ENCODE results near the gene KCTD1. TPM values are rescaled to one million over a fixed set of nuclear protein-coding genes. Genes with fewer than 3 reads are reported as not detected.

Gene KCTD1
- total RNA-seq, 1 donor from 2014 or later, result 5.5 TPM

DNA sequence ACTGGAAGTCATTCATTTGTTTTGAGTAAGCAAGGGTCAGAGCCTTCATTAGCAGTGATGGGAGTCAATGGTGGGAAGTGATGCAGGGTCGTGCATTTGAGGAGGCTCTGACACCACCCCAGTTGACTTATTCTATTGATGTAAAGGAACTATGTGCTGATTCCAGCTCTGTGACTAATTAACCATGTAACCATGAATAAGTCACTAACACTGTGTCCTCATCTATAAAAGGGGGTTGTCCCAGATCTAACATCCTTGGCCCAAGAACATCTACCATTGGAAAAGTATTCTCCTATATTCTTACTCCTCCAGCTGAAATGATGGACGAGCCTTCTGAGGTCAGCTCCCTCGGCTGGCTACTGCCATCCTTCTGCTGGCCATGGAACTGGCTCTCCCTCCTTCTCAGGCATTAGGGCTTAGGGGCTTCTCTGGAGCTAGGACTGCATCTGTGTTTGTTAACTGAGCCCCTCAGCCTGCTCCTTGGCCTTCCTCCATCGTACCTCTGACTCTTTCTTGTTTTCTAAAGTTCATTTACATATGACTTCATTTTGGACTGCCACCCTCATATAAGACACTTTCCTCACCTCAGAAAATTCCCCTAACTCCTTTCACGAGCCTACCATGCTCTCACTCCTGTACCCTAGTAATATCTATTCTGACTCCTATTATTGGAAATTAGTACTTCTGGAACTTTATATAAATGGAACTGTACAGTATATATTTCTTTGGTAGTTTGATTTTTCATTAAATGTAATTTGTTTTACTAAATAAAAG is 115.5 kb downstream of the KCTD1 start:
- intact Hi-C loops (cut with micrococcal nuclease), result no loop called here

DNA sequence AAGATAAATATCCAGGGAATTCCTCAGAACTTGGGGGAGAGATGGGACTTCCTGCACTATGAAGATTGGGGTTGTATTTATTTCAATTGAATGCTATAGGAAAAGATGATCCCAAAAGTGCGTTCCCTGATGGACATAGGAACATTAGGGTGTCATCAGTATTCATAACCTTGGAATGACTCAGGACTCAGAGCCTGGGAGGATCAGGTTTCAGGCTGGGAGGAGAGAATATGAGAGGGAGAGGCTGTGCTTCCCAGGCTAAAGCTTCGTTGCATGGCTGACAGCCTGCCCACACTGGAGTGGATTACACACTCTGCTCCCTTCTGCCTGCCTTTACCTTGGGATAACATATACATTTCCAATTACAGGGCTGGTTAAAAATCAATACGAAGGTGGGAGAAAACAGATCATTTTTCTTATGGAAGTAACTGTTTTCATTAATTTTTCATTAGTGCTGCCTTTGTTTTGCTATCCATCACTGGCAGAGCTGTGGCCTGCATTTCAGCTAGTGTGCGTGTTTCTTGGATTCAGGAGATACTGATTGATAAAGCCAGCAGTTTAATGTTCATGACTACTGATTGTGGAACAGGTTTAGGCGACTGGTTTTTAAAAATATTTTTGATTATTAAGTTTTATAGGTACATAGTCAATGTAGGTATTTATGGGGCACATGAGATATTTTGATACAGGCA is 118.7 kb downstream of the KCTD1 start:
- intact Hi-C loops (cut with micrococcal nuclease), result no loop called here

DNA sequence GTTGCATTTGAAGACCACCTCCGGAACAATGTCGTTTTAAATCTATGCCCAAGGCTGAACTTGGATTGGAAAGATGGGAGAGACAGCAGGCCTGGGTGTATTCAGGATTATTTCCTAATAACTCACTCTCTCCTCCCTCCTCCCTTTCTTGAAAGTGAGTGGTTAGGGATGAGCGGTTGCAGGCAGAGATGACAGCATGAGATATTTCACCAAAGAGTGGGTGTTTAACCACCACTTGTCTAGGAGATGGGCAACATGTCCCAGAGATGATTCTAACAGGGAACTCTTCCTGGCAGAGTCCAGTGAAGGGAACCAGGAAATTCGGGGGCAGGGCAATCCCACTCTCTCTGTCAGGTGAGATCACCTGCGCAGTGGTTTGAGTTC is 123.2 kb downstream of the KCTD1 start:
- intact Hi-C loops (cut with micrococcal nuclease), result no loop called here

DNA sequence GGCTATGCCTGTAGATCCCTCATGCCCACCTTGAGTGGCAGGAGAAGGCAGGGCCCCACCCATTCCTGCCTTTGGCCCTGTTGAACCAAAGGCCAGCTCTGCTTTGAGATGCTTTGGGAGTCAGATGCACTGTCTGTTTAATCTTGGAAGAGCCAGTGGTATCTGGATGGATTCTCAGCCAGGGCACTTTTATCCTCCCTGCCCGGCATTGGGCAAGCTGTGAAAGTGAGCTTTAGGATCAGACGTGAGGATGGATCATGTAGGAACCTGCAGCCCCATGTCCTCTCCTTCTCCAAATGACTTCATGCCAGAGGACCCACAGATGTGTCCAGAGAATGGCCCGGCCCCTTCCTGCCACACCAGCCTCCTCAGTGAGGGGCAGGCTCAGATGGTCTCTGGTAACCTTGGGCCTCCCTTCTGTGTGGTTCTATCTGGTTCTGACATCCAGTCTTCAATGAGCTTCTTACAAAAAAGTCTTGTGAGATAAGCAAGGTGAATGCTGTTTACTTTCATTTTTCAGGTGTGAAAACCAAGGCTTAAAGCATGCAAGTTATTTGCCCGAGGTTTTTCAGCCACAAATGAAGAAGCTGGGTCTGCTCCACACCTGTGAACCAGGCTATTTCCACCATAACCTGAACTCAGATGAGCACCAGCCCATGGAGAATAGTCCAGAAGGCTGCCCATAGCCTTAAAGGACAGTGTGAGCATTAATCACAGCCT is 123.8 kb downstream of the KCTD1 start:
- intact Hi-C loops (cut with micrococcal nuclease), result no loop called here

DNA sequence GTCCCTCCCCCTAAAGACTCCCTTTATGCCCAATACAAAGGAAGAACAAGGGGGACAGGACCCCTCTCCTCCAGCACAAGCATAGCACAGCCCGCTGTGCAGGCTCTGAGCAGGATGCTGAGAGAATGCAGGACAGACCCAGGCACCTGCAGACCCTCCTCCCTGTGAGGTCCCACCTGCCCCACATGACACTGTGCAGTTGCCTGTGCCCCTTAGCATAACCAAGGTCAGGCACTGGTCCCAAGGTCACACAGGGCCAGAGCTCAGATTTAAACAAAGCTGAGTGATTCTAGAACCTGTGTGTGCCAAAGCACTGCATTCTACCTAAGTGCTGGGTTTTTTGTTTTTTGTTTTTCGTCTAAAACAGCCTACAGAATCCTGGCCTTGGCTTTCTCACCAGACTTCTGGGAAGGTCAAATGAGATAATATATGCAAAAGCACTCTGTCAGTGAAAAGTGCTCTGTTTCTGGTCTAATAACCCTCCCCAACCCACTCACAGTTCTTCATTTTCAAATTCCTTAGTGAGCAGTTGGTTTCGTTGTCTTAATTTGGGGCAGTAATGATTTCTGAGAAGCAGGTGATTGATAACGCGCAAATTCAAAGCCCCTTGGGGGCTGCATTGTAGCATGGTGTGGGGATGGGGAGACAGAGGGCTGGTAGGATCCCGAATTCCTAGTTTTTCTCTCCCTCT is 125.7 kb downstream of the KCTD1 start:
- intact Hi-C loops (cut with micrococcal nuclease), result no loop called here

DNA sequence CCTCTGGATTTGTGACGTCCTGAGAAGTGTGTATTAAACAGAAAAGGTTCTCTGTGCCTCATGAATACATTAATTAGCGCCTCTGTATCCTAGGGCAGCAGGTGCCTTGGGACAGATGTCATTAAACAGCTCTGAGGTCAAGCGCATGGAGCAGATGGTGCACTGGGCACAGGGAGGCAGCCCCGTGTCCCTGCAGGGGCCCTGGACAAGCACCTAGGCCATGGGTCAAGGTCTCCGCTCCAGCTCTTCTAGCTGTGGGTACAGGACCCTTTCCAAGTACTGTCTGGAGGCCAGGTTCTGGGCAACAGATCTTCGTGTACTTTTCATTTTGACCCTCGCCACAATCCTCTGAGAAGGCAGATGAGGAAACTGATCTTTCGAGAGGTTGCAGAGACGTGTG is 126.4 kb downstream of the KCTD1 start:
- intact Hi-C loops (cut with micrococcal nuclease), result no loop called here

DNA sequence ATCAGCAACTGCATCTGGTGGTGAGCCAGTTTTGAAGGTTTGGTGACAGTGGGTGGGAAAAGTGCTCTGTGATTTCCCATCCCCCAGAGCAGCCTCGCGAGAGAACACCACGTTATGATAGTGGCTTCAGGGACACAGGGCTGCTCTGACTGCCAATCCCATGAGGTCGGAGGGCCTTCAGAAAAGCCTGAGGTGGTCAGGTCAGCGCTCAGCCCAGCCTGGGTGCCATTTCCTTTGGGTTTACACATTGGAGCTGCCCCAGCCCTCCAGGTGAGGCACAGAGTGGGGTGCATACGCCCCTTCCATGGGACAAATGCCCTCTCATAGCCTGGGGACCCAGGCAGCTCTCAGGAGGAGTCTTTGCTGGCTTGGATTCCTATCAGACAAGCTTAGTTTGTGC is 126.8 kb downstream of the KCTD1 start:
- intact Hi-C loops (cut with micrococcal nuclease), result no loop called here

DNA sequence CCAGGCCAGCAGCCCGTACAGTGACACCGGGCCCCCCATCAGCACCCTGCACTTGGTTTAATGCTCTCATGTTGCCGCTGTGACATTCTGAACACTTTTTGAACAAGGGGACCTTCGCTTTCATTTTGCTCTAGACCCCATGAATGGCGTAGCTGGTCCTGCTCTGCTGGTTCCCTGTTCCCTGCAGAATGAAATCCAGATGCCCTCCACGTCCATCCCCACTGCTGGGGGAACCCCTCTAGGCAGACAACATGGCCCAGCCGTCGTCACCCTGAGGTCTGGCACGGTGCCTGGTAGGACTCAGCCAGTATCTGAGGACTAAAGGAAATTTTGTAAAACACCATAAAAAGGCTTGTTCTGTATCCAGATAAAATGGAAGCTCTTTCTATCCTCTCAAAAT is 128.6 kb downstream of the KCTD1 start:
- intact Hi-C loops (cut with micrococcal nuclease), result no loop called here

DNA sequence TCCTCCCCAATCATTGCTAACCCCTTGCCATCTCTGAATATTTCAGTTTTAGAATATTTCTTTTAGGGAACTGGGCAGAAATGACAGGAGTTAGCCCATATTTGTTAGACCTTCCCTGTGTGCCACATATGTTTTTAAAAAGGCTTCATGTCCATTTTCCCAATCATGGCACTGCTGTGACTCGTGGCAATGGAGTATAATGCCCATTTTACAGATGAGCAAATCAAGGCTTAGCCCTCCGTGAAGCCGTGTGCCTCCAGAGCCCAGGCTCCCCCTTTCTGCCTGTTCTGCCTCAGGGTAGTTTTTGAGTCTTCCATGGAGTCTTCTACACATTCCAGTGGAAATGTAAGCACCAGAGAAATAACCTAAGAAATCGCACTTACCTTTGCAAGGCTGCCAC is 130.1 kb downstream of the KCTD1 start:
- intact Hi-C loops (cut with micrococcal nuclease), result no loop called here

DNA sequence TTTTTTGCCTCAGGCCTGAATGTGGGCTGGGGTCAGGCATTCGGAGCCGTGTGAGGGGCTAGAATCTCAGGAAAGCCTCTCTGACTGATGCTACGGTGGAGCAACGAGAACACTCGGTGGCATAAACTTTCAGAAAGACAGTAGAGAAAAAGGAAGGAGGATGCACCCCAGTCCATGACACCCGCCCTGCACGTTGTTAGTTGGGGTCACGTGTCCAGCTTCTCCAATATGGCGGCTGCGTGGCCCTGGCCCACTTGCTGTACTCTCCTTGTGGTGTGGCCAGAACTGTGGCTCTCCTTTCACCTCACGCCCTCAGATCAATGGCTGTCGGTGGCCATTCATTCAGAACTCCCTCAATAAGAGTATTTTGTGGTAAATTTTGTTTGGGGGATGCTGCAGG is 131.2 kb downstream of the KCTD1 start:
- intact Hi-C loops (cut with micrococcal nuclease), result no loop called here

DNA sequence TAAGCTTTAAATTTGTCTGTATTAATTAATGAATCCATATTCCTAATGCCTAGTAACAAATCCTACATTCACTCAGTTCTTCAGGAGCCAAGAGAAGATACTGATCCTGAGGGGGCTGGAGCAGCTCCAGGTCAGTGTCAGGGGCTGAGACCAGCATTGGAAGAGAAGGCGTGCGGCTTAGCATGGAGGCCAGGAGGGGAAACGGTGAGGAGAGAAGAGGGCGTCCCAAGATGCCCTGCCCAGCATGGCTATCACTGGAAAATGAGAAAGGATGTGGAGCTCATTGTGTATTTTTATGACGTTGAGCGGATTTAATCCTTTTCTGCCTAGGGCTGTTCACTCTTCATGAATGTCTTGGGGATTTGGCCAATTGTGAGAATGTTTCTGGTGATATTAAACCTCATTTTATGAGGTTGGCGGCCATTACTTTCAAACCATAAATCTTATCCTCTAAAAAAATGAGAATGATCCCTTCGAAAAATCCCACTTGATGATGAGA is 131.7 kb downstream of the KCTD1 start:
- intact Hi-C loops (cut with micrococcal nuclease), result no loop called here

DNA sequence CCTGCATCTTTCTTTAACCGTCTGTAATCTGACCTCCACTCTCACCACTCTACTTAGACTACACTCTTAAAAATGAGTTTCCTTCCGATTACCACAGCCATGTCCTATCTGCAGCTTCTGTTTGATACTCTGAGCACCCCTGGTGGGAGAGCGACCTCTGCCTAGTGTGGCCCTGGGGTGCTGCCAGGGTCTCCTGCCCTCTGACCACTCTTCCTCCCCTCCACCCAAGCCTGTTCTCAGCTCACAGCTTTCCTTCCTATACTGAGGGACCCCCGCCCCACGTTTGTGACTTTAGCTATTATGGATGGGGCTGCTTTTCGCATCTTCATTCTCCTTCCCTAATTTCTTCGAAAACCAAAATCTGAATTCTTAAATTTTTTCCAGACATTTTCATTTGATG is 132.7 kb downstream of the KCTD1 start:
- intact Hi-C loops (cut with micrococcal nuclease), result no loop called here

DNA sequence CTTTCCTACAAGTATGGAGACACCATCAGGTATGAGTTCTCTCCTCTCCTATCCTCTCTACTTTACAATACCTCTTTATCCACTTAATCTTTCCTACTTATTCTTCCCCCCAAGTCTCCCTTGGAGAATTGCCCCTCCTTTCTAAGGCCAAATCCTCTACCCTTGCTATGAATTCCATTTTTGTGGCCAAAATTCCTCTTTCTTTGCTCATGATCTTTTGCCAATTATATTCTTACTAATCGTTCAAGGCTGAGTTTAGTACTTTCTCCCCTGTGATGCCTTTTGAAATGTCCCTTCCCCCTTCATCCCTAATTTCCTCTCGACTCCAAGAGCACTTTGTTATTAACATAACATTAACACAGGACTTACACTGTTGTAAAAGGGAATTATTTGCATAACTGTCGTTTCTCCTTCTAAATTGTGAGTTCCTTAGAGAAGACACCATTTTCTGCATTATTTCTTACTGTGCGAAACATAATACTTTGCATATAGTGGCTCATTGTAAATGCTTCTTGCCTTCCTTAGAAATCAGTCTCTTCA is 133.4 kb downstream of the KCTD1 start:
- intact Hi-C loops (cut with micrococcal nuclease), result no loop called here

DNA sequence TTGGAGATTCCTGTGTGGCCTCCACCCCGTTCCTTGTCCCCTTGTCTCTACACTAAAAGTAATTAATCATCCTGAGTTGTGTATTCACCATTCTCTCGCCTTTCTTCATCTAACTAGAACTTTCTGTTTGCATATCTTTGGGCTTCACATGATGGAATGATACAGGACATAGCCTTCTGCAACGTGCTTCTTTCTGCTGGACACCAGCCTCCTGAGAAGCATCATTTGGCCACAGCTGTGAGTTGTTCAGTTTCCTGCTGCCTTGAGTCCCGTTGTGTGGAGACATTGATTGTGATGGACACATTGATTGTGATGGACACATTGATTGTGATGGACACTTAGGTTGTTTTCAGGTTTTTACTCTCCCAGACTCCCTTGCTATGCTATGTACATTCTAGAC is 139.3 kb downstream of the KCTD1 start:
- intact Hi-C loops (cut with micrococcal nuclease), result no loop called here

DNA sequence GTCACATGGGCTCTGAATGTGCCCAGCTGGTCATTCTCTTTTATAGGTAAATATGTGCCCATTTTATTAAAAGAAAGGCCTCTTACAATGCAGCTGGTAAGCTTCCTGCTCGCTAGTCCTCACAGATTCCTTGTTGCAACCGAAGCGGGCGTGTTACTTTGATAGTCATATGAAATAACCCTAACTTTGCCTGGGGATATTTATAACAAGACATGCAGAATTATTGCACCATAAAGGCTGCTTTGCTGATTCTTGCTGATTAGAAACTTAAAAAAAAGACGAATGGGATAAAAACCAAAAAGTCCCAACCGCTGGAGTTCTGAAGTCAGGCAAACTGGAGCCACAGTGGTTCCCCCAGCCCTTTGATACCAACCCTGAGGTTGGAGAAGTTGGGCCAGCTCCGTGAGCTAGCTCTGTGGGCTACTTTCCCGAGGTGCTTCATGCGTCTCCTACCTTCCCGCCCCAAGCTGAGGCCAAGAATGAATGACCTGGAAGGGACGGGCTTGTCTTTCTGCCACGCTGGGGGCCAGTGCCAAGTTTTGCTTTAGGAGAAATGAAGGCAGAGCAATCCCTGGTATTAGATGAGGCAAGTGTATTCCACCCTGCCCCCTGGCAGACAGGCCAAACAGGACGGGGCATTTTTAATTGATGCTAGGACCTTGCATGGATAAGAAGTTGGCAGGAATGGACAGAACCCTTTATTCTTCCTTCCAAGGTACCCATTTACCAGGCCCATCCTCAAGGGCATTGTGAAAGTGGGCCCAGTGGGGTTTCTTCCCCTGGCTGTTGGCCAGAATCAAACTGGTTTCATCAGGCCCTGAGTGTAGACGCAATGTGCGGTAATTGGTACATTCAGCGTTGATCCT is 140.4 kb downstream of the KCTD1 start:
- intact Hi-C loops (cut with micrococcal nuclease), result no loop called here

DNA sequence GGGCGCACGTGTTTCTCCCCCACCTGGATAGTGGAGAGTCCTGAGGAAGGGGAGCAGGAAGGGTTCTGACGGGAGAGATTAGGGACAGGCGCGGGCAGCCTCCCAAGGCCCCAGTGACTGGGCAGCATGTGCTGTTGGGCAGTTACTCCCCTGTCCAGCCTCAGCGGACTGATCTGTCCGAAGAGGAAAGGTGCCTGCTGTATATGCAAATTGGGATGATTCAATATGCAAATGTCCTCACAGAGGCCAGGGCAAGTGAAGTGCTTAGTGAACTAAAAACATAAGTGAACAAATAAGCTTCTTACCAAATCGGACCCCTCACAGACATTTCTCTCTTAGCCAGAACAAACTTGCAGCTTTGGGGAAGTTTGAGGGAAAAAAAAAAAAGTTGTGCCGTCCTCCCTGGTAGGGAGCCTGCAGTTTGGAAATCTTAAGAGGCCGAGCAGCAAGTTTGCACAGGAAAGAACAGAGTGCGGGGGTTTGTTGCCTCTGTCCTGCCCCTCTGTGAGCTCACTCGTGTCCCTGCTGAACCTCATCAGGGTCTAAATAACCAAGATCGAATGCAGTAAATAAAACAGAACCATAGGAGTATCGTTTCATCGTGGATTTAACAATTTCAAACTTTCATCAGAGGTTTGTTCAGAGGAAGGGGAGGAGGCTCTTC is 141.4 kb downstream of the KCTD1 start:
- intact Hi-C loops (cut with micrococcal nuclease), result no loop called here

DNA sequence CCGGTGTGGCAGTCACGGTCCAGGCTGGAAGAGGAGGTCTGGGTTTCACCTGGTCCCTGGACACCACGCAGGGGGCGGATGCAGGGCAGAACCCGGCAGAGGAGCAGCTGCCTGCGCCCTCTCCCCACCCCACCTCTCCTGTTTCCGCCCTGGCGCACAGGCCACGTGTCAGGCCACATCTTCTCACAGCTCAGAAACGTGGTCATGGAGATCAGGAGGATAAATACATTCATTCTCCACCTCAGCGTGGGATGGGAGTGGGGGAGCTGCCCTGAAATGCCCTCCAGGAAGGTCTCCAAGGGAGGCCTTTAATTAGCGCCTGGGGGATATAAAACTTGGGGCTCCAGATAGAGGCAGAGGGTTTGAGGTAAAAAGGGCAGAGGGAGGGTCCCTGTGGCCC is 142.0 kb downstream of the KCTD1 start:
- intact Hi-C loops (cut with micrococcal nuclease), result no loop called here

DNA sequence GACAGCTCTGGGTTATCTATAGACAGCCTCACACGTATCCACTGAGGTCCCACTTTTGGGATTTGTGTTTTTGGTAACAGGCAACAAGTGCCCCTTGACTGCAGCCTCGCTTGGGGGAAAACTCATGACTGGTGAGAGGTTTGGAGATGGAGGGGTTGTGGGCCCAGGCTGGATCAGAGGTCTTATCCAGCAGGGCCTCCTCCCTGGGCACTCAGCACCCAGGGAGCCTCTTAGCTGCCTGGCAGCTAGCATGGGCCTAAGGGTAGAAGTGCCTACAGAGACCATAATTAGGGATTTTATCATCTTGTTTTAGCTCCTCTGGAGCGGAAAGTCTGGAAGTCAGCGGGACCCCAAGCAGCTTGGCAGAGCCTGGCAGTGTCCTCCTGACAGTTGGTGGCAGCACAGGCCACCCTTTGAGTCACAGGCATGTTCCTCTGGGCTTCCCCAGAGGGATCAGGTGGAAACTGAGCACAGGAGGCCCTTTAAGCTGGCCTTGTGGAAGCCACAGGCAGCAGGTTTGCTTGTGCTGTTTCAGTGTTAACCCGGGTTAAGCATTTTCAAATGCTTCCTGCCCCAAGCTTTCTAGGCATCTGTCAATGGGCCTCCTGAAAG is 143.1 kb downstream of the KCTD1 start:
- intact Hi-C loops (cut with micrococcal nuclease), result no loop called here
